ENCODE measurements around the gene CHST10. TPM values are rescaled to one million over a fixed set of nuclear protein-coding genes. Genes with fewer than 3 reads are reported as not detected.
"Not testable (repeated sequence)": the region's sequence is repeated elsewhere in the genome, so short reads cannot be mapped to it uniquely, and the experiment has no call there.

The CHST10 gene
- total RNA-seq, 1 donor from 2014 or later: 6.5 TPM

- DNase-seq (ENCODE audit: low read depth in 2 of 2): no peak
These were observed 23.3 kb downstream of the CHST10 start for GRCh38 chr2:100394111-100394641.

DNA sequence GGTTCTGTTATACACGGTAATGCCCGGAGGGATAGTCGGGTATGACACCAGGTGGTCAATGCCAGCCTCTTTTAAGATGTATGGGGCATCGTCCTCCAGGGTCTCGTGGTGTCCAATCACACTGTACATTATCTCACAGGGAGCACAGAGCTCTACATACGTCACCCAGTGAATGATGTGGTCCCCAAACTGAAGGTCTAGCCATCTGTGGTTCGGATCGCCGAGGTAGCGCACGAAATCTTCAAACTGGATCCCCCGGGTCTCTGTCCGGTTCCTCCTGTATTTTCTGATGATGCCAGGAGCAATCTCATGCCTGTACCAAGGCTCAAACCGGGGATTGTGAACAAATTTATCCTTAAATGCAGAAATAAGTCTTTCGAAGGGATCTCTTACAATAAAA lies 24.1 kb downstream of the CHST10 start:
- DNase-seq (ENCODE audit: low read depth in 2 of 2): no peak

DNA sequence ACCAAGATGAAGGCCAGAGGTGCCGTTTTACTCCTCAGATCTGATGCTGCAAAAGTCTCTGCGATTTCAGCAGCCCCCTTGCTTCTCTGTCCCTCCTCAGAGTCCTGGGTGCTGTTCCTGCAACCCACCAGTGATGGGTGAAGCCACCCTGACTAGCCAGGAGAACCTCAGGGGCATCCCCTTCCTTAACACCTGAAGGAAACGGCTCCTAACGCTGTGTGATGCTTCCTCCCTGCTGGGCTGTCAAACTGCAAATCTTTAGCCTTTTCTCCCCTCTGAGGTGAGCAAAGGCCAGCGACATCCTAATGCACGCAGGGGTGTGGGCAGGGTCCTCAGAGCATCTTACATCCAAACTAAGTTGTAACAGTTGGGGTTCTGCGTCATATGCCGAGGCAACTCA lies 24.8 kb downstream of the CHST10 start:
- no peak for DNase-seq (ENCODE audit: low read depth in 2 of 2)

DNA sequence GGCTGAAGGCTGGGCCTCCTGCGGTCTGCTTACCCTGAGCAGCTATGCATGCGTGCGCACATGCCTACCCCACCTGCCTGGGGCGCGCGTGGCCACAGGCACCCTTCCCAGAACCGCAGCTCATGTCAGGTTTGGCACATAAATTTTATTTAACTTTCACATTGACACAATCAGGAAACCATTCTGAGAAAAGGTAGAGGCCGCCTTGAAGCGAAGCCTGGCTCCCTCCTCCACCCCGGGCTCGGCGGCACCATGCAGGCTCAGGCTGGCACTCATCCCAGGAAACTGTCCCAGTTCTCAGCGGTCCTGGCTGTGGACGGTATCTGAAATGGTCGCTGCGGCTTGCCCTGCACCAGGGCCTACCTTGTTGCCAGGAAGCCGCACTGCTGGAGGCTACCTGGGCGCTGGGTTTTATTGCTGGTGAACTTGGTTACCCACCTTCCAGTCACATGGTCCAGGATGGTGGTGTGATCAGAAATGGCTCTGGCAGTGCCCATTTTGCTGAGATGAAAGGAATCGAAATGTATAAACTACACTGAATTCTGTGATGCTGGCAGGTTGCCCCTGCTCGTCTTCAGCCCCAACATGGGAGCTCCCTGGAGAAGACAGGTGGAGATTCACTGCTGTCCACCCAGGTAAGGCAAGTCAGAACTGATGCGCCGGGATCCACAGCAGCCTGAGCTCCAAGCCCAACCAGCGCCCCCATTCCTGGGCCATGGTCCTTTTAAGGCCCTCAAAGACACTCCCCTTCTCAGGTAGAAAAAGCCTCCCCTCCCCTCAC lies 25.5 kb downstream of the CHST10 start:
- DNase-seq (ENCODE audit: low read depth in 2 of 2): no peak

DNA sequence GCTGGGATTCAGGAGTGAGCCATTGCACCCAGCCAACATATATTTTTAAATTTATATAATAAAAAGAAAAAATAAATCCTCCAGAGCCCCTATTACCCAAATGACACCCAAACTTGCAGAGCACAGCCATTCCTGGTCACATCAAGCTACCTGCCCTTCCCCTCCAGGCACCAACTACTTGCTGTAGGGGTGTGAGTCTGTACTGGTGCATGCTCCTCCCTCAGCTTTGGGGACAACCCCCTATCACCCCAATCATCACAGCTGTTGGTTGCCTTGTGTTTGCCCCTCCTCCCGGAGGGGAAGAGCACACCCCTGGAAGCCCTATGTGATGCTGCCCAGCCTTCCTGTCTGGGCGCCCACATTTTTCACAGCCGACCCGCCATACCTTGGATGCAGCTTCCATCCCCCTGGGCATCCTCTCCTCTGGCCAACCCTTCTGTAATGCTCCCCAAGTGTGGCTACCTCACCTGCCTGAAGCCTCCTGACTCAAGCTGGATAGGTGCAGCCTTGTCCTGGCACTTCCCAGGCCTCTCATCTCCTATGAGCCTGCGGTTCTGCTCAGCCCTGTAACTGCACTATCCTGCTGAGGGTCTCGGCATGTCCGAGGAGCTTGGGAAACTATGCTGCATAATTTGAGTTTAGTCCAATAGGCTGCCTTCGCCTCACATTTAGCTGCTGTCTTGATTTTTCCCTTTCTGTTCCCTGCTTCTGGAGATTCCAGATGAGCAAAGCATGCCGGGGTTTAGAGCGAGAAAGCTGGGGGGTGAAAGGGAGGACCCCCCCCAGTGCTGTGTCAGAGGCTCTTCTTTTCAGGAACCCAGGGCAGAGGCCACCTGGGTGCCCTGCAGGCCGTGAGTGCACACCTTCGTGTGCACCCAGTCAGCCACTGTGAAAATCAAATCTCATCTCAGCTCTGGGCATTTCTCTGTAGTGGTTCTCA lies 27.2 kb downstream of the CHST10 start:
- DNase-seq (ENCODE audit: low read depth in 2 of 2): no peak

GRCh38 chr2:100388703-100389102 lies 28.8 kb downstream of the CHST10 start:
- DNase-seq (ENCODE audit: low read depth in 2 of 2): no peak

- no peak for DNase-seq (ENCODE audit: low read depth in 2 of 2)
These were observed 33.5 kb downstream of the CHST10 start for GRCh38 chr2:100383954-100384353.

- no peak for DNase-seq (ENCODE audit: low read depth in 2 of 2)
These were observed 34.2 kb downstream of the CHST10 start for GRCh38 chr2:100383306-100383705.

DNA sequence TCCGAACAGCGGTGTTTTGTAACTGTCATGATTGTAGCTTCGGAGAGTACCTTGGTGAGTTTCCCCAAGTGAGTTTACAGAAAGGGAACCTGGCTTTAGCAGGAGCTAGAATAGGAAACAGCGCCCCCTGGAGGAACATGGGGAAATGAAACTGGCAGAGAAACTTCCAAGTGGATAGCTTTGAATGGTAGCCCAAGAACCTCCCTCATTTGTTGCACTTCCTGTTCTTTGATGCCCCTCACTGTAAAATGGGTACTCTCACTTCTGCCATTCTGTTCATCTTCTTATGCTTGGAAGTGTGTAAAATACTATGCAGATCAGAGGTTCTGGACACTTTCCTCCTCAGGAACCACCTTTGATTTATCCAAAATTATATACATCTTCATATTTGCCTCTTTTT lies 36.2 kb downstream of the CHST10 start:
- peak; percentile 74 for DNase-seq (ENCODE audit: low read depth in 2 of 2)

- no peak for DNase-seq (ENCODE audit: low read depth in 2 of 2)
These were observed 36.8 kb downstream of the CHST10 start for GRCh38 chr2:100380681-100381080.

GRCh38 chr2:100376836-100377235 lies 40.6 kb downstream of the CHST10 start:
- DNase-seq (ENCODE audit: low read depth in 2 of 2): no peak

DNA sequence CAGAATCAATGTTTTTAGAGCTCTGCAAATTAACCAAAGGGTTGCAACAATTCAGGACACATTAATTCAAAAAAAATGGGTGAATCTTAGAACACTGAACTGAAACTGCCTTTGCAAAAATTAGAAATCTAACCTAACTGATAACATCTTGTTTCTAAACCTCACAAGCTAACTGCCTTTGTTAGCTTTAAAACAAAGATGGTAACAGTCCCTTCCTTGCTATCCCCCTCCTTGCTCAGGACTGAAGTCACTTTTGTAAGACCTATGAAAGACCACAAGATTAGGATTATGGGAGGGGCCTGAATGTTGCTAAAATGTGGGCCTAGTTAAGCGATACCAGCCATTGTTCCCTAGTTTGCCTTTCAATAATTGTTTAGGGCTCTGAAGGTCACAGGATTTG lies 50.3 kb downstream of the CHST10 start:
- DNase-seq (ENCODE audit: low read depth in 2 of 2): no peak

DNA sequence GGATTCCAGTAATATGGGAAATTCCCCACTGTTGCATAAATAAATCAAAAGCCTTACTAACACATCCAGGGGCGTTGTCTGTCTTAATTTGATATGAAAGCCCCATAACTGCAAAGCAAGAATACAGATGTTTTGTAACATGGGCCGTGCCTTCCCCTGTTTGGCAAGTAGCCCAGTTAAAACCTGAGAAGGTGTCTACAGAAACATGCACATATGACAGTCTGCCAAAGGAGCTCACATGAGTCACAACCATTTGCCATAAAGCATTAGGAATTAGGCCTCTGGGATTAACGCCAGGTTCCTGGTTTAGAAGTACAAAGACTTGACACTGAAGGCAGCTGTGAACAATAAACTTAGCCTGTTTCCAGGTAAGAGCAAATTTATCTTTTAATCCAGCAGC lies 52.0 kb downstream of the CHST10 start:
- DNase-seq (ENCODE audit: low read depth in 2 of 2): peak; percentile 30 to 55

- DNase-seq (ENCODE audit: low read depth in 2 of 2): not testable (repeated sequence)
These were observed 55.2 kb downstream of the CHST10 start for GRCh38 chr2:100362269-100362668.

DNA sequence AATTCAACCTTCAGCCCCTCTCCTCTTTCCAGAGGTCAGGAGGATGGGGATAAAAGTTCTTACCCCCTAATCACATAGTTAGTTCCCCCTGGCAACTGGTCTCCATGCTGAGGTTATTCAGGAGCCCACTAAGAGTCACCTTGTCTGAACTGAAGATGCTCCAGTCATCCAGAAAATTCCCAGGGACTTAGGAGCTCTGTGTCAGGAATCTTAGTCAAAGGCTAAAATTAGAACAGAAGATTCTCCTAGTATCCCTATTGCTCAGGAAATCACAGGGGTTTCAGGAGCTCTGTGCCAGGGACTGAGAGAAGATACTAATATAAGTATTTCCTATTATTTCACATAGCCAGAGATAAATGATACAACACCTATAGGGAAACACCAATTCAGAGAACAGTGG lies 57.9 kb downstream of the CHST10 start:
- no peak for DNase-seq (ENCODE audit: low read depth in 2 of 2)

DNA sequence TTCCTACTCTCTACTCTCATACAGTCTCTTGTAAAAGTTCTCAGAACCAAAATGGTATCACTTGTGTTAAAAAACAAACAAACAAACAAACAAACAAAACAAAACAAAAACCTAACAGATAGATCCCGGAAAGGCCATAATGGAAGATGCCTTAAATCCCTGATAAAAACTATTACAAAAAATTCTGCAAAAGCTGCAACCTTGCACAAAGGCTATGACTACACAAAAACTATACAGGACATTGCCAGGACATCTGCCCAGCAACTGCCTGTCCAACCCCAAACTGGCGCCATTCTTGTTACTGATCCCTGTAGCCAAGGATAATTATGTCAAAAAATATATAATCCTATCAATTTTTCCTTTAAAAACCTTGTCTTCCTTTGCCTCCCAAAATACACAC lies 58.9 kb downstream of the CHST10 start:
- no peak for DNase-seq (ENCODE audit: low read depth in 2 of 2)

DNA sequence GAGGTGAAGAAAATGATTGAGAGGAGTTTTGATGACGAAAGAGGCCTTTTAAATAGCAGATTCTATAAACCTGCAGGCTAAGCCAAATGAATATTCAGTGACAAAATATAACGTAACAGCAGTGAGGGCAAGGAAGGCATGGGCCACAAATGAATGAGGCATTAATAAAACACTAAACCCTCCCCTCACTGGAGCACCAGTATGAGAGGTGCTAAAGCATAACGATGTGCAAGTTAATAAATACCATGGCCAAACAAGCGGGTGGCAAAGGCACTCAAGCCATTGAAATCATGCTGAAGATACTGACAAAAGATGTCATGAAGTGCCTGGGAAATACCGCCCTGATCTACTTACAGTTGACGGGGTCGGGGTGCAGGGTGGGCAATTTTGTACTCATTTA lies 64.9 kb downstream of the CHST10 start:
- DNase-seq (ENCODE audit: low read depth in 2 of 2): no peak

GRCh38 chr2:100350661-100351185 lies 66.7 kb downstream of the CHST10 start:
- DNase-seq (ENCODE audit: low read depth in 2 of 2): no peak

DNA sequence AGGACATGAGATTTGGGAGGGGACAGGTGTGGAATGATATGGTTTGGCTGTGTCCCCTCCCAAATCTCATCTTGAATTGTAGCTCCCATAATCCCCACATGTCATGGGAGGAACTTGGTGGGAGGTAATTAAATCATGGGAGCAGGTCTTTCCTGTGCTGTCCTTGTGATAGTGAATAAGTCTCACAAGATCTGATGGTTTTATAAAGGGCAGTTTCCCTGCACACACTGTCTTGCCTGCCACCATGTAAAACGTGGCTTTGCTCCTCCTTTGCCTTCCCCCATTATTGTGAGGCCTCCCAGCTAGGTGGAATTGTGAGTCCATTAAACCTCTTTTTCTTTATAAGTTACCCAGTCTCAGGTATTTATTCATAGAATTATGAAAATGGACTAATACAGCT lies 72.3 kb downstream of the CHST10 start:
- DNase-seq (ENCODE audit: low read depth in 2 of 2): not testable (repeated sequence)

DNA sequence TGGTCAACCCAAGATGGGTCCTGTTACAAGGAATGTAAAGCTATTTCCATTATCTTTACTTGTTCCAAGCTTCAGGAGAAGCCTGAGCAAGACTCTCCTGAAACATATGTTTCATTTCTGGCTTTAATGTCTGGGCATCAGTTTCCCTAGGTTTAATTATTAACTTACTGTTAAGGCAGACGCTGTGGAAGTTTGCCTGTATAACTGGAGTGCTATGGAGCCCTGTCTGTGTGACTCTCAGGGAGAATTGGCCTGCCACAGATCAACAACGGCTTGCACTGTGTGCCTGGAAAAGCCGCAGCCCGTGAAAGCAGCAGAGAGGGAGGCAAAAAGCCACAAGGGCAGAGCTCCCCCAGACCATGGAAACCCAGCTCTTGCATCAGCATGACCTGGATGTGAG lies 73.0 kb downstream of the CHST10 start:
- DNase-seq (ENCODE audit: low read depth in 2 of 2): no peak

DNA sequence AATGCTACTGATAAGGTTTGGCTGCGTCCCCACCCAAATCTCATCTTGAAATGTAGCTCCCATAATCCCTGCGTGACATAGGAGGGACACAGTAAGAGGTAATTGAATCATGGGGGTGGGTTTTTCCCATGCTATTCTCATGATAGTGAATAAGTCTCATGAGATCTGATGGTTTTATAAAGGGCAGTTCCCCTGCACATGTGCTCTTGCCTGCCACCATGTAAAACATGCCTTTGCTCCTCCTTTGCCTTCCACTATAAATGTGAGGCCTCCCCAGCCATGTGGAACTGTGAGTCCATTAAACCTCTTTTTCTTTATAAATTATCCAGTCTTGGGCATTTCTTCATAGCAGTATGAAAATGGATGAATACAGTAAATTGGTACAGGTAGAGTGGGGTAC lies 75.0 kb downstream of the CHST10 start:
- DNase-seq (ENCODE audit: low read depth in 2 of 2): not testable (repeated sequence)
